ENCODE measurements around the gene EVX2.

Gene EVX2

GRCh38 chr2:176109192-176109901 lies 25.6 kb upstream of the EVX2 start:
- DNase-seq (ENCODE audit: extremely low spot score) = no peak
- POLR2A ChIA-PET = no interaction called here
- CTCF ChIA-PET = interaction anchor here (1.0 to 2.4 kb wide), 8 partner anchors 12 to 529 kb away, joined by 3 to 19 read pairs (median 5); no protein-coding TSS in a partner anchor
- no peak for TF ChIP-seq CTCF (IDR thresholded peaks at IDR 0.05; ENCODE audit: control extremely low read depth, extremely low read depth, low read depth, missing control alignments)

GRCh38 chr2:176107731-176108181 lies 24.0 kb upstream of the EVX2 start:
- DNase-seq (ENCODE audit: extremely low spot score) = no peak
- ChIA-PET POLR2A (no interaction called here), CTCF (no interaction called here)

GRCh38 chr2:176106581-176107539 lies 23.1 kb upstream of the EVX2 start, which contains the start of gene HOXD11:
Gene HOXD11 (plus strand): TSS chr2:176107280. CDS start chr2:176107356, 76 bp downstream.
- ChIA-PET POLR2A (no interaction called here), CTCF (no interaction called here)
- TF ChIP-seq CTCF (IDR thresholded peaks at IDR 0.05; ENCODE audit: control extremely low read depth, extremely low read depth, low read depth, missing control alignments) = no peak
- DNase-seq (ENCODE audit: extremely low spot score) = no peak

More at GRCh38 chr2:176107731-176108181, 24.0 kb upstream of the EVX2 start:
- TF ChIP-seq CTCF (IDR thresholded peaks at IDR 0.05; ENCODE audit: control extremely low read depth, extremely low read depth, low read depth, missing control alignments) = no peak

- DNase-seq (ENCODE audit: extremely low spot score) = no peak
- CTCF ChIA-PET = no interaction called here
- TF ChIP-seq CTCF (IDR thresholded peaks at IDR 0.05; ENCODE audit: control extremely low read depth, extremely low read depth, low read depth, missing control alignments) = no peak
- POLR2A ChIA-PET = no interaction called here
Observed at GRCh38 chr2:176105730-176106580, 22.2 kb upstream of the EVX2 start.

- ChIA-PET CTCF (interaction anchor here (0.9 kb wide), 1 partner anchor 449 kb away, joined by 3 read pairs; no protein-coding TSS in a partner anchor), POLR2A (no interaction called here)
- DNase-seq (ENCODE audit: extremely low spot score) = no peak
- TF ChIP-seq CTCF (IDR thresholded peaks at IDR 0.05; ENCODE audit: control extremely low read depth, extremely low read depth, low read depth, missing control alignments) = no peak
Observed at GRCh38 chr2:176105078-176105729, 21.4 kb upstream of the EVX2 start.

Data from GM10248 (cell line).